T-helper 17 cell (primary cell): ENCODE data around the gene PAXX. TPM values are rescaled to one million over a fixed set of nuclear protein-coding genes. Genes with fewer than 3 reads are reported as not detected.

ENCODE experiments used
- ATAC-seq: fragments of 150-1000 bp; cut with Tn5 transposase; 2 replicates; pipeline ENCODE4 v1.10.0; 2021; ENCODE audit warnings: mild to moderate bottlenecking, moderate library complexity
- DNase-seq, 3 donors: peaks; one replicate each; pipeline versions ENCODE4 v3.0.0 to v3.0.0-alpha.2; 2020 to 2021
- H3K9me3 ChIP-seq: one replicate; pipeline ENCODE4 v1.7.0; 2013; ENCODE audit warnings: low read length, mild to moderate bottlenecking; ENCODE audit not compliant: control insufficient read depth, poor library complexity, severe bottlenecking
- H3K27ac Mint-ChIP-seq: one replicate; pipeline ENCODE4 v1.8.0; 2022; ENCODE audit warnings: mild to moderate bottlenecking, moderate library complexity, mixed read lengths
- H3K27me3 Mint-ChIP-seq: one replicate; pipeline ENCODE4 v1.8.0; 2022; ENCODE audit warnings: mixed read lengths
- H3K36me3 Mint-ChIP-seq: one replicate; pipeline ENCODE4 v1.8.0; 2022; ENCODE audit warnings: low read depth, mixed read lengths
- H3K4me1 Mint-ChIP-seq: one replicate; pipeline ENCODE4 v1.8.0; 2022; ENCODE audit warnings: mild to moderate bottlenecking, mixed read lengths
- H3K4me3 Mint-ChIP-seq: one replicate; pipeline ENCODE4 v1.8.0; 2022; ENCODE audit warnings: mild to moderate bottlenecking, moderate library complexity, mixed read lengths
- total RNA-seq, 4 donors: library from RNA in 2 of 4; stranded (reverse) in 2 of 4; gene quantifications; one replicate each; pipeline ENCODE4 v1.2.3 and lab custom pipeline; 2022 to 2026

PAXX gene
- total RNA-seq, 2 donors from 2014 or later, result 85.7 to 89.9 TPM

DNA sequence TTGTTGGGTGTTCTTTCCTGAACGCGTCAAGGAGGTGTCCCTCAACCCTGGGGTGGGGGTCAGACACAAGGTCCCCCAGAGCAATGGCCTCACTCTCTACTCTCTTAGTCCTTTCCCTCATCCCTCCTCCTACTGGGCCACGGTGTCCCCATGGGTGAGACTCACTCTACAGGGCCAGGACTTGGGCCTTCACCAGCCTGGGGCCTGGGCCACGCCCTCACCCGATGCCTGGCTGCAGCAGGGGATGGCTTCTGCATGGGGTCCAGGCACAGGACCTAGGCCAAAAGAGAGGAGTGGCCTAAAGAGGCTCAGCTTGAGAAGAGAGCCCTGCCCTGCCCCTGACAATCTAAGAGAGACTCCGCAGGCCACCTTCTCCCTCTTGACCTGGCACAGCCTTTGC lies 34.3 kb upstream of the PAXX start:
- Mint-ChIP-seq H3K36me3 (no peaks in the 10 kb centered on the region), H3K4me1 (peaks cover 30% of the 10 kb centered on the region), H3K27ac (no peak overlapping the region), H3K4me3 (no peak overlapping the region), H3K27me3 (no peaks in the 10 kb centered on the region)
- no peaks in the 10 kb centered on the region for H3K9me3 ChIP-seq
- ATAC-seq (no peak), DNase-seq (no peak)

DNA sequence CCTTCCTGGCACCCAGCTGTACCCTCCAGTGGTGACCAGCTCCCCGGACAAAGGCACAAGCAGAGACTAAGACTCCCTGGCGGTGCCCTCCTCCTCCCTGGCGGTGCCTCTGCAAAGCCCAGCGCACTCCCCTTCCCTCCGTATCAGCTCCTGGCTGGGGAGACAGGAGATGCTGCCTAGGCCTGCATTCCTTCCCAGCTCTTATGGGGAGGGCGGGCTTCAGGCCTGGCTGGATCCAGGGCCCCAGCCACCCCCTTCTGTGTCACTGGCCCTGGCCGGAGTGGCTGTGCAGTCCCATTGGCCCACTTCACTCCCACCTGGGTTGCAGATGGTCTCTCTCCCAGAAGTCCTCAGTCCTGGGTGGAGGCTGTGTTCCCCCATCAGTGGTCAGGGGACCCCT lies 33.7 kb upstream of the PAXX start:
- ATAC-seq (no peak), DNase-seq (no peak)
- Mint-ChIP-seq H3K4me1 (peaks cover 35% of the 10 kb centered on the region), H3K27me3 (no peaks in the 10 kb centered on the region), H3K27ac (peak overlapping the region; percentile 29), H3K36me3 (no peaks in the 10 kb centered on the region), H3K4me3 (no peak overlapping the region)
- no peaks in the 10 kb centered on the region for H3K9me3 ChIP-seq

GRCh38 chr9:136958898-136959850 lies 33.0 kb upstream of the PAXX start:
- H3K4me3 Mint-ChIP-seq, result peak overlapping the region; percentile 33
- no peaks in the 10 kb centered on the region for H3K36me3 Mint-ChIP-seq
- DNase-seq, result no peak
- no peak for ATAC-seq
- H3K27ac Mint-ChIP-seq, result peak overlapping the region; percentile 29
- H3K27me3 Mint-ChIP-seq, result no peaks in the 10 kb centered on the region
- H3K9me3 ChIP-seq, result no peaks in the 10 kb centered on the region
- H3K4me1 Mint-ChIP-seq, result peaks cover 35% of the 10 kb centered on the region

- no peak for DNase-seq
- no peaks in the 10 kb centered on the region for H3K36me3 Mint-ChIP-seq
- no peaks in the 10 kb centered on the region for H3K27me3 Mint-ChIP-seq
- H3K4me1 Mint-ChIP-seq, result peaks cover 36% of the 10 kb centered on the region
- ATAC-seq, result peak; percentile 81
- H3K4me3 Mint-ChIP-seq, result peak overlapping the region; percentile 73
- no peak overlapping the region for H3K27ac Mint-ChIP-seq
- H3K9me3 ChIP-seq, result no peaks in the 10 kb centered on the region
These were observed 31.8 kb upstream of the PAXX start for GRCh38 chr9:136960212-136960937.

GRCh38 chr9:136960938-136961275 lies 31.3 kb upstream of the PAXX start:
- Mint-ChIP-seq H3K4me3 (peak overlapping the region; percentile 73), H3K4me1 (peaks cover 40% of the 10 kb centered on the region), H3K27ac (no peak overlapping the region), H3K27me3 (no peaks in the 10 kb centered on the region), H3K36me3 (no peaks in the 10 kb centered on the region)
- ATAC-seq, result no peak
- no peaks in the 10 kb centered on the region for H3K9me3 ChIP-seq
- no peak for DNase-seq

DNA sequence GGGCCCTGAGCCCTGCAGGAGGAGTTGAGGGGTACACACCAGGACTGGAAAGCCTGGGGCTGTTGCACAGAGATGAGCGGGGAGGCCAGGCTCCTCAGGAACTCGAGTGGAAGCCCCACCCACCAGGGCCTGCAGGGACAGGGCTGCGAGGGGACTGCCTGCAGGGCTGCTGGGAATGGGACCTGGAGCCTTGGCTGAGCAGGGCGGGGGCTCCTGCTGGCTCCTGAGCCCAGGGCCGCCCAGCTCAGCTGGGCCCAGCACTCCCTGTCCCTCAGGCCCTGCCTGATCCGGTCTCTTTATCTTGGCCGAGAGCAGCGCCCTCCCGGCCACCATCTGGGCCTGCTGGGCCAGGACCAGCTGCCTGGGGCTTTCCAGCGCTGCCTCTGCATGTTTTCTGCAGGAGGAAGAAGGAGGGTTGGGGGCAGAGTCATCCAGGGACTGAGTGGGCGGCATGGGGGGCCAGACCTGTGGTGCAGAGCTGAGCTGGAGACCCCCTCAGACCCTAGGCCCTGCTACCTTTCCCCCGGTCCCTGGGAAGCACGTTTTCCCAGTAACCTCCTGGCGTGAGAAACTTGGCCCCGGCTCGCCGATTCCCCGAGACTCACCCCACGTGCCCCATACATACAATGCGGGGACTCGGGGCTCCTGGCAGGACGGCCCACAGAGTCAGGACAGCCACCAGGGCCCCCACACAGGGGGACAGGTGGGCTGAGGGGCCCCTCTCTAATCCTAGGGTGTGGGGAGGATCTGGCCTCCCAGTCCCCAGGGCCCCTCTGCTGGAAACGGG lies 30.8 kb upstream of the PAXX start:
- Mint-ChIP-seq H3K4me3 (peak overlapping the region; percentile 50), H3K27me3 (no peaks in the 10 kb centered on the region), H3K4me1 (peaks cover 46% of the 10 kb centered on the region), H3K36me3 (no peaks in the 10 kb centered on the region), H3K27ac (no peak overlapping the region)
- no peaks in the 10 kb centered on the region for H3K9me3 ChIP-seq
- ATAC-seq (no peak), DNase-seq (no peak)

GRCh38 chr9:136962163-136962562 lies 30.1 kb upstream of the PAXX start:
- H3K27me3 Mint-ChIP-seq, result no peaks in the 10 kb centered on the region
- H3K27ac Mint-ChIP-seq, result no peak overlapping the region

GRCh38 chr9:136962701-136963248 lies 29.4 kb upstream of the PAXX start:
- Mint-ChIP-seq H3K4me1 (peaks cover 48% of the 10 kb centered on the region), H3K27ac (peak overlapping the region; percentile 45), H3K4me3 (peak overlapping the region; percentile 61), H3K36me3 (no peaks in the 10 kb centered on the region), H3K27me3 (no peaks in the 10 kb centered on the region)
- DNase-seq (no peak), ATAC-seq (no peak)
- H3K9me3 ChIP-seq, result no peaks in the 10 kb centered on the region

More at GRCh38 chr9:136962163-136962562, 30.1 kb upstream of the PAXX start:
- no peak for ATAC-seq
- peaks cover 46% of the 10 kb centered on the region for H3K4me1 Mint-ChIP-seq
- no peaks in the 10 kb centered on the region for H3K9me3 ChIP-seq
- H3K4me3 Mint-ChIP-seq, result no peak overlapping the region
- DNase-seq, result no peak
- H3K36me3 Mint-ChIP-seq, result no peaks in the 10 kb centered on the region

DNA sequence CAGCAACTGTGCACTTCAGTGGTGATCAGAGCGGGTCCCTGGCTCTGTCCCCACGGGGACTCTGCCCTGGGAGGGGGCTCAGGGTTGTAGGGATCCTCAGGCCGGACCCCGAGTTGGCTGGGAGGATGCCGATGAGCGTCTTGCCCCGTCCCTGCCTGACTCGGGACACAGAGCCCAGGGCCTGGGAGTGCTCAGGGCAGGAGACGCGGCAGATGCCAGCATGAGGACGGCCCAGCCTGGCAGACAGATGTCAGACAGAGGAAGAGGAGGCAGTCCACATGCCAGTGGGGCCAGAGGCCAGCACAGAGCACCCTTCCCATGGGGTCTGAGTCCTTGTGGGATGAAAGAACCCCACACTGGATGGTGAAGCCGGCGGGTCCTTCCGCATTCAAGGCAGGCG lies 28.9 kb upstream of the PAXX start:
- Mint-ChIP-seq H3K27ac (peak overlapping the region; percentile 45), H3K4me1 (peaks cover 46% of the 10 kb centered on the region), H3K4me3 (peak overlapping the region; percentile 19), H3K36me3 (no peaks in the 10 kb centered on the region), H3K27me3 (no peaks in the 10 kb centered on the region)
- no peaks in the 10 kb centered on the region for H3K9me3 ChIP-seq
- ATAC-seq, result no peak
- no peak for DNase-seq

- no peaks in the 10 kb centered on the region for H3K9me3 ChIP-seq
- ATAC-seq (no peak), DNase-seq (no peak)
- Mint-ChIP-seq H3K27me3 (no peaks in the 10 kb centered on the region), H3K4me1 (peaks cover 42% of the 10 kb centered on the region), H3K4me3 (no peak overlapping the region), H3K36me3 (no peaks in the 10 kb centered on the region), H3K27ac (no peak overlapping the region)
These were observed 28.5 kb upstream of the PAXX start for GRCh38 chr9:136963751-136964150.

DNA sequence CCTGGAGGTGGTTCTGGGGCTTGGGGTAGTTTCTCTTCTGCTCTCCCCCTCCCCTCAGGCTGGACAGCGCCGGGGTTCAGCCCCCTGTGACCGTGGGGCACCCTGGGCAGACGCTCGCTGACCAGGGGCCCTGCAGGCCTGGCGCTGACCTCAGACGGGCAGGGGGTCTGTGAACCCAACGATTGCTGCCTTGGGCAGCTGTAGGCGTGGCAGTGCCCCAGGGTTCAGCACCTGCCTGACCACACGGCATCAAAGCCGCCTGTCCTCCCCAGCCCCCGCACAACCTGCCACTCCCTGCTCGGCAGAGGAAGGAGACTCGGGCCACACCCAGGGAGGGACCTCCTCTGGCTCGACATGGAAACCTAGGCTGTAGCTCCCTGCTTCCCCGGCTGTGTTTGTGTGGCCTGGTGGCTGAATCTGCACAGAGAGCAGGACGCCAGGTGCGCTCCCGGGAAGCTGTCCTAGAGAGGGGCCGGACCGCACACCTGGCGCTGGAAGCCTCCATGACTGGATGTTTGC lies 28.0 kb upstream of the PAXX start:
- H3K4me1 Mint-ChIP-seq, result peaks cover 37% of the 10 kb centered on the region
- no peaks in the 10 kb centered on the region for H3K36me3 Mint-ChIP-seq

GRCh38 chr9:136964833-136965422 lies 27.3 kb upstream of the PAXX start:
- H3K4me3 Mint-ChIP-seq, result peak overlapping the region; percentile 73
- peaks cover 36% of the 10 kb centered on the region for H3K4me1 Mint-ChIP-seq
- no peak overlapping the region for H3K27ac Mint-ChIP-seq

More for the DNA sequence above, 28.0 kb upstream of the PAXX start:
- no peaks in the 10 kb centered on the region for H3K27me3 Mint-ChIP-seq
- DNase-seq (no peak), ATAC-seq (no peak)
- H3K9me3 ChIP-seq, result no peaks in the 10 kb centered on the region
- peak overlapping the region; percentile 73 for H3K4me3 Mint-ChIP-seq
- H3K27ac Mint-ChIP-seq, result no peak overlapping the region

More at GRCh38 chr9:136964833-136965422, 27.3 kb upstream of the PAXX start:
- no peaks in the 10 kb centered on the region for H3K36me3 Mint-ChIP-seq
- ATAC-seq (no peak), DNase-seq (no peak)
- H3K27me3 Mint-ChIP-seq, result no peaks in the 10 kb centered on the region
- no peaks in the 10 kb centered on the region for H3K9me3 ChIP-seq
